ENCODE results near the gene SUPT3H.

DNA sequence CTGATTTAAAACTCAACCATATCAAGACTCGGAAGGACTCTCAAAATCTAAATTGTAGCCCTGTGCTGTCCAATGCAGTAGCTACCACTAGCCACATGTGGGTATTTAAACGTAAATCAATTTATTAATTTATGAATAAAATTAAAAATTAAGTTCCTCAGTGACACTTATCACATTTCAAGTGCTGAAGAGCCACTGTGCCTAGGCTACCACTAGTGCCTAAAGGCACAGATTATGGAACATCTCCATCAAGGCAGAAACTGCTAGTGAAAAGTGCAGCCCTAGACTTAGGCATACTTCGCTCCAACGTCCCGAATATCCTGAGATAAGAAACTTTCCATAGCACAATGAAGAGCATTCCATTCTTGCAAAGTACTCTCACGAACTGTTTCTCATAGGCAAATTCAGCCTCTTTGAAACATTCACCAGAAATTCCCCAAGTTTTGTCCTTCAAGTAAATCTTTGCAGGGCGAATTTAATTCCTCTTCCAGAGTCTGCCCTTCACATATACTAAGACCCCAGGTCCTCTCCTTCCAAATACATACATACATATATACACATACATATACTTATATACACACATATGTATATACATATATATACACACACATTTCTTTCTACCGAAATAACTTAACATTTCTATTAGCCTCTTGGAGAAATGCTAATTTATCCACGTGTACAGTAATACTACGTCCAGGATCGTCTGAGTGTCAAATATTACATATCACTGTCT, 1.3 kb downstream of the SUPT3H start:
- TF ChIP-seq, protein P1, sequence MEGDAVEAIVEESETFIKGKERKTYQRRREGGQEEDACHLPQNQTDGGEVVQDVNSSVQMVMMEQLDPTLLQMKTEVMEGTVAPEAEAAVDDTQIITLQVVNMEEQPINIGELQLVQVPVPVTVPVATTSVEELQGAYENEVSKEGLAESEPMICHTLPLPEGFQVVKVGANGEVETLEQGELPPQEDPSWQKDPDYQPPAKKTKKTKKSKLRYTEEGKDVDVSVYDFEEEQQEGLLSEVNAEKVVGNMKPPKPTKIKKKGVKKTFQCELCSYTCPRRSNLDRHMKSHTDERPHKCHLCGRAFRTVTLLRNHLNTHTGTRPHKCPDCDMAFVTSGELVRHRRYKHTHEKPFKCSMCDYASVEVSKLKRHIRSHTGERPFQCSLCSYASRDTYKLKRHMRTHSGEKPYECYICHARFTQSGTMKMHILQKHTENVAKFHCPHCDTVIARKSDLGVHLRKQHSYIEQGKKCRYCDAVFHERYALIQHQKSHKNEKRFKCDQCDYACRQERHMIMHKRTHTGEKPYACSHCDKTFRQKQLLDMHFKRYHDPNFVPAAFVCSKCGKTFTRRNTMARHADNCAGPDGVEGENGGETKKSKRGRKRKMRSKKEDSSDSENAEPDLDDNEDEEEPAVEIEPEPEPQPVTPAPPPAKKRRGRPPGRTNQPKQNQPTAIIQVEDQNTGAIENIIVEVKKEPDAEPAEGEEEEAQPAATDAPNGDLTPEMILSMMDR (IDR thresholded peaks at IDR 0.05): no peak
- no peak for TF ChIP-seq EP300 (IDR thresholded peaks at IDR 0.05; ENCODE audit: low read depth)

All from transverse colon (tissue), 3 donors.